ENCODE results near the gene HSPG2.

GRCh38 chr1:21867451-21867996 is 69.6 kb downstream of the HSPG2 start:
- TF ChIP-seq ZNF629 (CRISPR knock-in tag; conservative IDR thresholded peaks at IDR 0.05) (no peak), ZNF468 (CRISPR knock-in tag; IDR thresholded peaks at IDR 0.05) (no peak), ASH2L (IDR thresholded peaks at IDR 0.05; ENCODE audit: insufficient read length, low read depth, low read length) (no peak), ZKSCAN1 (IDR thresholded peaks at IDR 0.05; ENCODE audit: low read length) (no peak)
